Vagina (tissue), 2 donors: ENCODE measurements around the gene KIRREL3. TPM values are rescaled to one million over a fixed set of nuclear protein-coding genes. Genes with fewer than 3 reads are reported as not detected.

Experiments
- DNase-seq, 2 donors: peaks; one replicate each; pipeline ENCODE4 v3.0.0-alpha.2; 2017; ENCODE audit errors: extremely low spot score in 2 of 2
- H3K27ac ChIP-seq: fragments of 200-600 bp; sonication (generic); one replicate; pipeline ENCODE4 v1.5.1; 2019
- H3K27me3 ChIP-seq: fragments of 200-600 bp; sonication (generic); one replicate; pipeline ENCODE4 v1.5.1; 2019
- H3K36me3 ChIP-seq, 2 donors: fragments of 200-600 bp; sonication (generic); one replicate each; pipeline ENCODE4 v1.5.1; 2017 to 2019
- H3K4me1 ChIP-seq: fragments of 200-600 bp; sonication (generic); one replicate; pipeline ENCODE4 v1.5.1; 2019
- H3K4me3 ChIP-seq, 2 donors: fragments of 200-600 bp; sonication (generic); 1 replicate in 1 of 2; 2 replicates in 1 of 2; pipeline ENCODE4 v1.5.1; 2016 to 2019
- H3K9me3 ChIP-seq: fragments of 200-600 bp; sonication (generic); one replicate; pipeline ENCODE4 v1.5.1; 2019
- CTCF ChIP-seq, 3 experiments: fragments of 450-650 bp in 2 of 3; fragments of 200-600 bp in 1 of 3; sonication (generic) in 1 of 3; IDR thresholded peaks; one replicate each; pipeline ENCODE4 v1.5.1; 2017 to 2019; ENCODE audit warnings: antibody characterized with exemption in 3 of 3, mild to moderate bottlenecking in 2 of 3, moderate library complexity in 2 of 3
- POLR2A ChIP-seq, 2 donors: fragments of 450-650 bp; IDR thresholded peaks; one replicate each; pipeline ENCODE4 v1.6.1; 2017; ENCODE audit warnings: antibody characterized with exemption in 2 of 2, mild to moderate bottlenecking in 2 of 2, moderate library complexity in 2 of 2
- POLR2AphosphoS5 ChIP-seq, 2 donors: sonication (generic); formaldehyde crosslinking; IDR thresholded peaks; one replicate each; pipeline ENCODE4 v1.9.0; 2017; ENCODE audit warnings: antibody characterized with exemption in 2 of 2, mild to moderate bottlenecking in 2 of 2, low read depth in 1 of 2; ENCODE audit not compliant: insufficient read depth in 1 of 2
- intact Hi-C: fragments of 100-400 bp; cut with DNase I; formaldehyde crosslinking; loops from one replicate; pipeline ENCODE4 v1.15.1; 2023
- total RNA-seq: library from RNA; depleted of rRNA; stranded (reverse); fragments of >200 nt; gene quantifications from one replicate; pipeline ENCODE4 v1.2.3, GENCODE V29; 2016

Gene KIRREL3
- total RNA-seq, 1 donor from 2014 or later, result not detected

DNA sequence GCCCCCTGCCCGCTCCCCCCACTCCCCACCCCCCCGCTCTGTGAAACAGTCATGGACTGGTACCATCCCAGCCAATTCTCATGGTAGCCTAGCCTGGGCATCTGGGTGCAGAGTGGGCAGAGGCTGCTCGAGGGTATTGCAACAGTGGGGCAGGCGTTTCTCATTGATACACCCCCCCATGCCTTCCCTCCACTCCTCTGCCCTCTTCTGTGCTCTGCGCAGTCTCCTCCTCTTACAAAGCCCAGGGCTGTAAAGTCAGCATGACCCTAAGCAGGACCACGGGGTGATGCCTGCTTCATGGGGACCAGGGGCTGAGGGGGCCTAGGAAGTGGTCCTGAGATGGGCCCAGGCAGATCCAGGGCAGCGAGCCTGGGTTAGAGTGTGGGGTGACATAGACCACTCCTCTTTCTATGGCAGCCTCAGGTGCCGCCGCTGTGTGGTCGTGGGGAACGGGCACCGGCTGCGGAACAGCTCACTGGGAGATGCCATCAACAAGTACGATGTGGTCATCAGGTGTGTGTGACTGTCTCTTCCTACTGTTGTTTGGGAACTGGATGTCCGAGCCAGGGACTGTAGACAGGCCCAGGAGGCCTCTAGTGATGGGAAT, 592.8 kb downstream of the KIRREL3 start:
- no peak overlapping the region for H3K4me3 ChIP-seq
- no peaks in the 10 kb centered on the region for H3K9me3 ChIP-seq
- intact Hi-C loops, result no loop called here
- H3K36me3 ChIP-seq, result peaks cover 0 to 21% of the 10 kb centered on the region in 2 donors
- H3K27ac ChIP-seq, result peak overlapping the region; percentile 24
- peaks cover 50% of the 10 kb centered on the region for H3K4me1 ChIP-seq
- TF ChIP-seq POLR2A (IDR thresholded peaks at IDR 0.05) (no peak), CTCF (IDR thresholded peaks at IDR 0.05) (no peak), POLR2AphosphoS5 (IDR thresholded peaks at IDR 0.05; ENCODE audit: insufficient read depth in 1 of 2, low read depth in 1 of 2) (no peak)
- H3K27me3 ChIP-seq, result no peaks in the 10 kb centered on the region
- no peak for DNase-seq

GRCh38 chr11:126407101-126407521, 593.5 kb downstream of the KIRREL3 start:
- Histone ChIP-seq H3K27me3 (no peaks in the 10 kb centered on the region), H3K27ac (peak overlapping the region; percentile 56), H3K9me3 (no peaks in the 10 kb centered on the region), H3K4me3 (no peak overlapping the region), H3K4me1 (peaks cover 53% of the 10 kb centered on the region), H3K36me3 (peaks cover 0 to 21% of the 10 kb centered on the region in 2 donors)
- DNase-seq, result no peak
- TF ChIP-seq CTCF (IDR thresholded peaks at IDR 0.05) (no peak), POLR2AphosphoS5 (IDR thresholded peaks at IDR 0.05; ENCODE audit: insufficient read depth in 1 of 2, low read depth in 1 of 2) (no peak), POLR2A (IDR thresholded peaks at IDR 0.05) (no peak)
- intact Hi-C loops, result no loop called here

- Histone ChIP-seq H3K4me3 (no peak overlapping the region), H3K9me3 (no peaks in the 10 kb centered on the region), H3K27me3 (no peaks in the 10 kb centered on the region), H3K27ac (peak overlapping the region; percentile 56), H3K4me1 (peaks cover 45% of the 10 kb centered on the region), H3K36me3 (peaks cover 0 to 21% of the 10 kb centered on the region in 2 donors)
- TF ChIP-seq POLR2AphosphoS5 (IDR thresholded peaks at IDR 0.05; ENCODE audit: insufficient read depth in 1 of 2, low read depth in 1 of 2) (no peak), CTCF (IDR thresholded peaks at IDR 0.05) (no peak)
- intact Hi-C loops, result no loop called here
- DNase-seq, result no peak
Observed at GRCh38 chr11:126406368-126406767, 594.2 kb downstream of the KIRREL3 start.

GRCh38 chr11:126405906-126406305, 594.7 kb downstream of the KIRREL3 start:
- DNase-seq, result no peak
- Histone ChIP-seq H3K9me3 (no peaks in the 10 kb centered on the region), H3K27me3 (no peaks in the 10 kb centered on the region), H3K36me3 (peaks cover 0 to 21% of the 10 kb centered on the region in 2 donors), H3K4me3 (no peak overlapping the region), H3K4me1 (peaks cover 41% of the 10 kb centered on the region), H3K27ac (peak overlapping the region; percentile 56)
- TF ChIP-seq POLR2A (IDR thresholded peaks at IDR 0.05) (no peak), CTCF (IDR thresholded peaks at IDR 0.05) (no peak), POLR2AphosphoS5 (IDR thresholded peaks at IDR 0.05; ENCODE audit: insufficient read depth in 1 of 2, low read depth in 1 of 2) (no peak)
- intact Hi-C loops, result no loop called here

DNA sequence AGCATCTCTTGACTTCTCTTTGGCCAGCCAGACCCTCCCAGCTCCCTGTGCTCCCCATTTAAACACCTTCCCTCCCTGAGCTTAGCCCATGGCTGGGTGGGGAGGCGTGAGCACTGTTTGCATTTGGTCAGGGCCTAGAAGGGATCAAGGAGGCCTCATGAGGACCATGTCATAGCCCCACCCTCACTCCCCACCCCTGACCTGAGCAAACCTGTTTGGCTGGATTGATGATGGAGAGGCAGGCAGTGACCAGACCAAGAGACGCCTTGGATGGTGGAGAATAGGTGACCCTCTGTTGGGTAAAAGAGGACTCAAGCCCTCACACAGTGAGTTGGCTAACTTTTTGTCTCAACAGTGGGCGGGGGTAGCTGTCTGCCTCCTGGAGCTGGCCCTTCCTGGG, 595.2 kb downstream of the KIRREL3 start:
- Histone ChIP-seq H3K27me3 (no peaks in the 10 kb centered on the region), H3K4me1 (peaks cover 35% of the 10 kb centered on the region), H3K4me3 (no peak overlapping the region), H3K27ac (peak overlapping the region; percentile 56), H3K36me3 (peaks cover 0 to 21% of the 10 kb centered on the region in 2 donors), H3K9me3 (no peaks in the 10 kb centered on the region)
- TF ChIP-seq CTCF (IDR thresholded peaks at IDR 0.05), result no peak
- TF ChIP-seq POLR2A (IDR thresholded peaks at IDR 0.05), result no peak
- no peak for TF ChIP-seq POLR2AphosphoS5 (IDR thresholded peaks at IDR 0.05; ENCODE audit: insufficient read depth in 1 of 2, low read depth in 1 of 2)
- intact Hi-C loops, result no loop called here
- no peak for DNase-seq
